CD8-positive, alpha-beta memory T cell (primary cell): ENCODE results near the gene MAPK10. TPM values are rescaled to one million over a fixed set of nuclear protein-coding genes. Genes with fewer than 3 reads are reported as not detected.
"Not testable (repeated sequence)": the region's sequence is repeated elsewhere in the genome, so short reads cannot be mapped to it uniquely, and the experiment has no call there.

Source experiments
- CTCF ChIA-PET: fragments of 350-600 bp; sonication (Branson Sonifier 250); formaldehyde crosslinking; loops from one replicate; lab custom pipeline; 2021; ENCODE audit warnings: antibody characterized with exemption; lab: Charles Lee
- POLR2A ChIA-PET: fragments of 350-600 bp; sonication (Branson Sonifier 250); formaldehyde crosslinking; loops from one replicate; lab custom pipeline; 2021; ENCODE audit warnings: antibody characterized with exemption; lab: Charles Lee
- DNase-seq, 5 donors: peaks; one replicate each; pipeline versions ENCODE4 v3.0.0 to v3.0.0-alpha.2; 2020 to 2022; ENCODE audit warnings: mixed read lengths in 1 of 5
- H3K27ac ChIP-seq: one replicate; pipeline ENCODE4 v1.7.0; 2013; ENCODE audit warnings: low read depth, mild to moderate bottlenecking, low read length, moderate library complexity
- H3K27me3 ChIP-seq: 2 replicates; pipeline ENCODE4 v1.7.0; 2013; ENCODE audit warnings: low read length, mild to moderate bottlenecking; ENCODE audit not compliant: insufficient read depth, poor library complexity, severe bottlenecking
- H3K36me3 ChIP-seq: 2 replicates; pipeline ENCODE4 v1.7.0; 2013; ENCODE audit warnings: mild to moderate bottlenecking, low read length, moderate library complexity; ENCODE audit not compliant: insufficient read depth
- H3K4me1 ChIP-seq: 2 replicates; pipeline ENCODE4 v1.7.0; 2013; ENCODE audit warnings: mild to moderate bottlenecking, low read length, moderate library complexity; ENCODE audit not compliant: insufficient read depth
- H3K4me3 ChIP-seq: 2 replicates; pipeline ENCODE4 v1.7.0; 2013; ENCODE audit warnings: mild to moderate bottlenecking, low read length
- H3K9me3 ChIP-seq: 2 replicates; pipeline ENCODE4 v1.7.0; 2013; ENCODE audit warnings: mild to moderate bottlenecking, low read length
- H3K27ac Mint-ChIP-seq, 8 donors: one replicate each; pipeline ENCODE4 v1.8.0; 2020 to 2021; ENCODE audit warnings: mixed read lengths in 8 of 8, mild to moderate bottlenecking in 6 of 8, inconsistent platforms in 3 of 8, moderate library complexity in 3 of 8
- H3K27me3 Mint-ChIP-seq, 2 donors: one replicate each; pipeline ENCODE4 v1.8.0; 2020 to 2021; ENCODE audit warnings: mixed read lengths in 2 of 2, mild to moderate bottlenecking in 1 of 2, moderate library complexity in 1 of 2
- H3K36me3 Mint-ChIP-seq, 3 donors: one replicate each; pipeline ENCODE4 v1.8.0; 2020 to 2021; ENCODE audit warnings: mixed read lengths in 3 of 3, inconsistent platforms in 1 of 3, mild to moderate bottlenecking in 1 of 3
- H3K4me1 Mint-ChIP-seq, 3 donors: one replicate each; pipeline ENCODE4 v1.8.0; 2020 to 2021; ENCODE audit warnings: mixed read lengths in 3 of 3, inconsistent platforms in 1 of 3, mild to moderate bottlenecking in 1 of 3
- H3K4me3 Mint-ChIP-seq, 7 donors: one replicate each; pipeline ENCODE4 v1.8.0; 2020 to 2021; ENCODE audit warnings: mixed read lengths in 7 of 7, mild to moderate bottlenecking in 6 of 7, moderate library complexity in 4 of 7, inconsistent platforms in 2 of 7
- H3K9me3 Mint-ChIP-seq, 5 donors: one replicate each; pipeline ENCODE4 v1.8.0; 2020 to 2022; ENCODE audit warnings: mixed read lengths in 5 of 5, mild to moderate bottlenecking in 3 of 5, moderate library complexity in 2 of 5, inconsistent platforms in 1 of 5
- polyA plus RNA-seq: library from polyadenylated mRNA; unstranded; fragments of 300-500 nt; fragmentation: Illumina TruSeq; gene quantifications from one replicate; pipeline ENCODE4 v1.2.3, GENCODE V29; 2021
- total RNA-seq, 2 experiments: library from RNA; stranded (reverse); gene quantifications; one replicate each; pipeline ENCODE4 v1.2.3, GENCODE V29; 2021

MAPK10 gene
- total and polyA plus RNA-seq, 3 experiments from 2014 or later = not detected

DNA sequence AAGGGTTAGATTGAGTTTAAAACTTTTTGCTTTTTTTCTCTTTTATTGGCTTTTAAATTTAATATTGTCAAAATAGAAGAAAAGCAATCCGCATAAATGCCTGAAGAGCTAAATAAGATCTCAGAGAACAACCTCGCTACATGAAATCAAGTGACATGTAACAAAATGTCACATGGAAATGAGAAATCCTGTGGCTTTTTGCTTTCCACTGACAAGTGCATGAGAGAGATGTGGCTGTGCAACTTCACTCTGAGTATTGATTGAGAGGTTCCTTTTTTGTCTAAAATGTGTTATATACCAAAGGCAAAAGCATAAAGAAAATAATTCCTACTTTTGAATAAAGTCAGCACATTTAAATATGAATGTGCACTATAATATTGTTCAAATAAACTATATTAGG lies 263.5 kb downstream of the MAPK10 start:
- Histone ChIP-seq H3K27ac (no peak overlapping the region), H3K4me1 (no peaks in the 10 kb centered on the region), H3K27me3 (no peaks in the 10 kb centered on the region), H3K4me3 (no peak overlapping the region), H3K9me3 (no peaks in the 10 kb centered on the region), H3K36me3 (no peaks in the 10 kb centered on the region)
- H3K27ac Mint-ChIP-seq = no peak overlapping the region
- ChIA-PET POLR2A (no interaction called here), CTCF (no interaction called here)
- H3K9me3 Mint-ChIP-seq = no peaks in the 10 kb centered on the region
- DNase-seq = no peak
- H3K36me3 Mint-ChIP-seq = no peaks in the 10 kb centered on the region
- no peaks in the 10 kb centered on the region for H3K27me3 Mint-ChIP-seq
- H3K4me3 Mint-ChIP-seq = no peak overlapping the region
- no peaks in the 10 kb centered on the region for H3K4me1 Mint-ChIP-seq

DNA sequence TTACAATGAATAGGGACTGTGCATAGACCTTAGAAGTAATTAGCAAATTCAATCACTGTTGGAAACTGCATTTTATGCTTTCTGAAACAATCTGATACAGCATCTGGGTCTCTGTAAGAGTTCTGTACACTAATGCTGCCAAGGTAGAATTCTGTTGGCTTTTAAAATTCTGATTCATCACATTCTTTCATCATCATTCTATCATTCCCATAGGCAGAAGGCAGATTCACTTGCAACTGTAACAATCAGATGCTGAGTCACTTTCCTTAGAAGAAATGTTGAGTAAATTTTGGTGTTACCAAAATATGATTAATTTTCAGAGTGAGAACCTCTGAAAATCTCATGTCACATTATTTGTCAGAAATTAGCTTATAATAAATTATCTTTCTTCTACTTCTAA lies 267.2 kb downstream of the MAPK10 start:
- Mint-ChIP-seq H3K4me3 (no peak overlapping the region), H3K4me1 (no peaks in the 10 kb centered on the region), H3K36me3 (no peaks in the 10 kb centered on the region), H3K27ac (no peak overlapping the region), H3K27me3 (no peaks in the 10 kb centered on the region), H3K9me3 (peaks cover 0 to 4% (median 0%) of the 10 kb centered on the region in 5 donors)
- no peak overlapping the region for H3K4me3 ChIP-seq
- POLR2A ChIA-PET = no interaction called here
- no peaks in the 10 kb centered on the region for H3K4me1 ChIP-seq
- no peaks in the 10 kb centered on the region for H3K27me3 ChIP-seq
- CTCF ChIA-PET = no interaction called here
- H3K27ac ChIP-seq = no peak overlapping the region
- no peaks in the 10 kb centered on the region for H3K36me3 ChIP-seq
- DNase-seq = no peak
- H3K9me3 ChIP-seq = no peaks in the 10 kb centered on the region

DNA sequence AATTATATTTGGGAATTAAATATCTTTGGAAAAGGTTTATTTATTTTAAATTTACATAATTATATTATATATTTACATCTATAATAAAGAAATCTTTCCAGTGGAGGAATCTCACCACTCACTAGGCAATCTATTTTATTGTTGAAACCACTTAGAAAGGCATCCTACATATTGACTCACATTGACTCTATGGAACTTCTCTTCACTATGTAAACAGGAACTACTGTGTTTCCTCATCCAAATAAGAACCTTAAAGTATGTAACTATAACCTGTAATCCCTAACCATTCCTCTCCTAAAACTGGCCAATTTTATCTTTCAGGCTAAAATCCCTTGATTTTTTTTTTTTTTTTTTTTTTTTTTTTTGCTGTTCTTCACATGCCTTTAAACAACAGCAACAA lies 268.7 kb downstream of the MAPK10 start:
- H3K9me3 ChIP-seq = no peaks in the 10 kb centered on the region
- no peaks in the 10 kb centered on the region for H3K4me1 Mint-ChIP-seq
- no peak for DNase-seq
- no peak overlapping the region for H3K27ac Mint-ChIP-seq
- H3K9me3 Mint-ChIP-seq = peaks cover 0 to 4% (median 0%) of the 10 kb centered on the region in 5 donors
- no peaks in the 10 kb centered on the region for H3K4me1 ChIP-seq
- ChIA-PET POLR2A (no interaction called here), CTCF (no interaction called here)
- H3K36me3 ChIP-seq = no peaks in the 10 kb centered on the region
- no peak overlapping the region for H3K27ac ChIP-seq
- no peak overlapping the region for H3K4me3 ChIP-seq
- H3K36me3 Mint-ChIP-seq = no peaks in the 10 kb centered on the region
- H3K27me3 Mint-ChIP-seq = no peaks in the 10 kb centered on the region
- H3K4me3 Mint-ChIP-seq = no peak overlapping the region
- H3K27me3 ChIP-seq = no peaks in the 10 kb centered on the region

- Mint-ChIP-seq H3K9me3 (peaks cover 0 to 4% (median under 1%) of the 10 kb centered on the region in 5 donors), H3K27me3 (no peaks in the 10 kb centered on the region), H3K36me3 (no peaks in the 10 kb centered on the region), H3K4me1 (no peaks in the 10 kb centered on the region), H3K4me3 (no peak overlapping the region), H3K27ac (no peak overlapping the region)
- DNase-seq = no peak
- H3K27ac ChIP-seq = no peak overlapping the region
- H3K4me1 ChIP-seq = no peaks in the 10 kb centered on the region
- H3K4me3 ChIP-seq = no peak overlapping the region
- no peaks in the 10 kb centered on the region for H3K36me3 ChIP-seq
- no peaks in the 10 kb centered on the region for H3K27me3 ChIP-seq
- no peaks in the 10 kb centered on the region for H3K9me3 ChIP-seq
- POLR2A ChIA-PET = no interaction called here
- CTCF ChIA-PET = no interaction called here
These were observed 270.0 kb downstream of the MAPK10 start for GRCh38 chr4:86089781-86090323.

- CTCF ChIA-PET = no interaction called here
- no peak for DNase-seq
- no peak overlapping the region for H3K4me3 Mint-ChIP-seq
These were observed 270.8 kb downstream of the MAPK10 start for GRCh38 chr4:86089053-86089452.

GRCh38 chr4:86075796-86076195 lies 284.1 kb downstream of the MAPK10 start:
- H3K4me3 Mint-ChIP-seq, H3K9me3 Mint-ChIP-seq, H3K27me3 Mint-ChIP-seq, H3K4me3 ChIP-seq, H3K27ac ChIP-seq, H3K4me1 Mint-ChIP-seq, CTCF ChIA-PET, H3K36me3 ChIP-seq, H3K9me3 ChIP-seq, H3K27ac Mint-ChIP-seq, H3K36me3 Mint-ChIP-seq, H3K27me3 ChIP-seq, DNase-seq, H3K4me1 ChIP-seq, POLR2A ChIA-PET: not testable (repeated sequence)

More at GRCh38 chr4:86089053-86089452, 270.8 kb downstream of the MAPK10 start:
- H3K36me3 Mint-ChIP-seq = no peaks in the 10 kb centered on the region
- no peak overlapping the region for H3K27ac ChIP-seq
- H3K27me3 ChIP-seq = no peaks in the 10 kb centered on the region
- no peaks in the 10 kb centered on the region for H3K4me1 Mint-ChIP-seq
- peaks cover 0 to 7% (median 2%) of the 10 kb centered on the region in 5 donors for H3K9me3 Mint-ChIP-seq
- no peaks in the 10 kb centered on the region for H3K27me3 Mint-ChIP-seq
- POLR2A ChIA-PET = no interaction called here
- H3K27ac Mint-ChIP-seq = no peak overlapping the region
- no peaks in the 10 kb centered on the region for H3K4me1 ChIP-seq
- H3K4me3 ChIP-seq = no peak overlapping the region
- H3K36me3 ChIP-seq = no peaks in the 10 kb centered on the region
- H3K9me3 ChIP-seq = no peaks in the 10 kb centered on the region

DNA sequence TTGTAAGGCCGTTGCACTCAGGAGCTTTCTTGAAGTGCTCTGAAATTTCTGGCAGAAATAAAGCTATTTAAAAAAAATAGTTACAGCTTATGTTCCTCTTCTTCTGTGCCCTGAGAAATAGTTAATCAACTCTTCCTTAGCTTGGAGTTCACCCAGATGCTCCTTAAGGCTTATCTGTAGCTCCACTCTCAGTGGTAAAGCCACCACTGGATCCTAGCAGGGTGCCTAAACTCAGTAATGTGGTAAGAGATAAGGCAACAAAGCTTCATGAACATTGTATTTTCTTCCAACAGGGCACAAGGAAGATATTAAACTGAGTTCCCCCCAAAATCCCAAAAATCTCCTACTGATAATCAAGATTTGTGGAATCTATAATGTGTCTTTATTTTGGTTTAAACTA lies 299.5 kb downstream of the MAPK10 start:
- ChIA-PET CTCF (no interaction called here), POLR2A (no interaction called here)
- H3K27me3 Mint-ChIP-seq = no peaks in the 10 kb centered on the region
- Histone ChIP-seq H3K9me3 (no peaks in the 10 kb centered on the region), H3K27ac (no peak overlapping the region), H3K4me1 (no peaks in the 10 kb centered on the region), H3K27me3 (no peaks in the 10 kb centered on the region), H3K4me3 (no peak overlapping the region), H3K36me3 (no peaks in the 10 kb centered on the region)
- peaks cover 0 to 9% (median 1%) of the 10 kb centered on the region in 5 donors for H3K9me3 Mint-ChIP-seq
- no peak overlapping the region for H3K4me3 Mint-ChIP-seq
- no peak for DNase-seq
- H3K4me1 Mint-ChIP-seq = no peaks in the 10 kb centered on the region
- H3K36me3 Mint-ChIP-seq = no peaks in the 10 kb centered on the region
- no peak overlapping the region for H3K27ac Mint-ChIP-seq

DNA sequence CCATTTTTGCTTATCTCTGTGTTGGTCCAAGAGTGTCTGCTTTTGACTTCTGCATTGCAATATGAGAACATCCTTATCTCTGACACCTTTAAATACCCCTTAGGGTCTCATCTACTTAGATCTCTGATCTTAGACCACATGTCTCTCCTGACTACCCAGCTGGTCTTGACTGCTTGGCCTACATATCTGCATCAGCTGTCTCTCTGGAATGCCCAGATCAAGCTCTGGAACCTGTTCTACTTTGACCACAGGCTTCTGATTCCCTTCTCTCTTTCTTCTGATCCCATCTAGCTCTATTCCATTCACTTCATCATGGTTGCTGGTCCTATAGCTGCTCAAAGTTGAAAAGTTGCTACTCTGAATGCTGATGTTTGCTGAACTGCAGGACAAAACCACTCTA lies 301.2 kb downstream of the MAPK10 start:
- DNase-seq = no peak
- no peak overlapping the region for H3K4me3 Mint-ChIP-seq
- H3K27ac Mint-ChIP-seq = no peak overlapping the region
- Histone ChIP-seq H3K27ac (no peak overlapping the region), H3K4me1 (no peaks in the 10 kb centered on the region), H3K9me3 (no peaks in the 10 kb centered on the region), H3K36me3 (no peaks in the 10 kb centered on the region), H3K27me3 (no peaks in the 10 kb centered on the region), H3K4me3 (no peak overlapping the region)
- POLR2A ChIA-PET = no interaction called here
- H3K4me1 Mint-ChIP-seq = no peaks in the 10 kb centered on the region
- peaks cover 0 to 8% (median 1%) of the 10 kb centered on the region in 5 donors for H3K9me3 Mint-ChIP-seq
- CTCF ChIA-PET = no interaction called here
- no peaks in the 10 kb centered on the region for H3K36me3 Mint-ChIP-seq
- H3K27me3 Mint-ChIP-seq = no peaks in the 10 kb centered on the region

GRCh38 chr4:86055898-86056297 lies 304.0 kb downstream of the MAPK10 start:
- DNase-seq = no peak
- Histone ChIP-seq H3K27me3 (no peaks in the 10 kb centered on the region), H3K4me1 (no peaks in the 10 kb centered on the region), H3K4me3 (no peak overlapping the region), H3K27ac (no peak overlapping the region), H3K9me3 (no peaks in the 10 kb centered on the region), H3K36me3 (no peaks in the 10 kb centered on the region)
- CTCF ChIA-PET = no interaction called here
- Mint-ChIP-seq H3K4me3 (no peak overlapping the region), H3K27me3 (no peaks in the 10 kb centered on the region), H3K27ac (no peak overlapping the region), H3K4me1 (no peaks in the 10 kb centered on the region), H3K9me3 (peaks cover 0 to 4% (median 0%) of the 10 kb centered on the region in 5 donors), H3K36me3 (no peaks in the 10 kb centered on the region)
- POLR2A ChIA-PET = no interaction called here
